IMR-90 (cell line): ENCODE measurements around the gene ANO10. TPM values are rescaled to one million over a fixed set of nuclear protein-coding genes. Genes with fewer than 3 reads are reported as not detected.

ENCODE experiments used
- ATAC-seq: fragments of 200-7000 bp; cut with Tn5 transposase; 2 replicates; pipeline ENCODE4 v1.9.1; 2020; ENCODE audit warnings: low read depth, mild to moderate bottlenecking, moderate library complexity
- BruUV-seq: library from RNA; stranded (reverse); fragments of 400-500 nt; replicated peaks from 2 replicates; lab custom pipeline; 2021; lab: Mats Ljungman, UMichigan
- CTCF ChIA-PET: fragments of 300-600 bp; formaldehyde crosslinking; extraction: SDS; loops from one replicate; lab custom pipeline; 2021; ENCODE audit warnings: antibody characterized with exemption; lab: Yijun Ruan, JAX
- POLR2A ChIA-PET: fragments of 300-600 bp; sonication (Branson Sonifier 250); formaldehyde crosslinking; loops from one replicate; lab custom pipeline; 2022; ENCODE audit warnings: antibody characterized with exemption; ENCODE audit not compliant: unreplicated experiment; lab: Charles Lee
- DNase-seq: peaks from one replicate; pipeline ENCODE4 v3.0.0; 2013
- H2AFZ ChIP-seq: replicated peaks from 2 replicates; pipeline ENCODE3; 2013; ENCODE audit warnings: low read length, mild to moderate bottlenecking; ENCODE audit not compliant: poor library complexity
- H2AK5ac ChIP-seq: 2 replicates; pipeline ENCODE4 v1.6.1; 2013; ENCODE audit warnings: low read depth, low read length, inconsistent platforms
- H2AK9ac ChIP-seq: replicated peaks from 2 replicates; pipeline ENCODE3; 2013; ENCODE audit warnings: mild to moderate bottlenecking, low read depth, low read length, moderate library complexity; ENCODE audit not compliant: poor library complexity
- H2BK120ac ChIP-seq: 2 replicates; pipeline ENCODE4 v1.6.1; 2013; ENCODE audit warnings: low read depth, low read length, inconsistent platforms
- H2BK15ac ChIP-seq: 3 replicates; pipeline ENCODE4 v1.6.1; 2013; ENCODE audit warnings: low read depth, low read length, inconsistent platforms
- H2BK20ac ChIP-seq: 2 replicates; pipeline ENCODE4 v1.6.1; 2013; ENCODE audit warnings: low read depth, mild to moderate bottlenecking, inconsistent platforms, low read length, moderate library complexity
- H2BK5ac ChIP-seq: 2 replicates; pipeline ENCODE4 v1.6.1; 2013; ENCODE audit warnings: mild to moderate bottlenecking, low read depth, low read length, inconsistent platforms; ENCODE audit not compliant: poor library complexity, severe bottlenecking
- H3K14ac ChIP-seq: replicated peaks from 2 replicates; pipeline ENCODE4 v1.6.1; 2013; ENCODE audit warnings: low read depth, low read length, inconsistent platforms
- H3K18ac ChIP-seq: 2 replicates; pipeline ENCODE4 v1.6.1; 2013; ENCODE audit warnings: low read depth, low read length, control low read depth
- H3K23ac ChIP-seq: 2 replicates; pipeline ENCODE4 v1.6.1; 2013; ENCODE audit warnings: low read depth, low read length, inconsistent platforms
- H3K27ac ChIP-seq: 2 replicates; pipeline ENCODE4 v1.5.1; 2013; ENCODE audit warnings: mild to moderate bottlenecking, control low read depth, low read length; ENCODE audit not compliant: insufficient read depth
- H3K27me3 ChIP-seq: 2 replicates; pipeline ENCODE4 v1.6.1; 2013; ENCODE audit warnings: low read length; ENCODE audit not compliant: control insufficient read depth, insufficient read depth
- H3K36me3 ChIP-seq: 2 replicates; pipeline ENCODE4 v1.6.1; 2013; ENCODE audit warnings: low read length, mixed read lengths; ENCODE audit not compliant: control insufficient read depth, insufficient read depth
- H3K4ac ChIP-seq: 2 replicates; pipeline ENCODE4 v1.6.1; 2013; ENCODE audit warnings: low read depth, low read length, inconsistent platforms
- H3K4me1 ChIP-seq: 2 replicates; pipeline ENCODE4 v1.6.1; 2013; ENCODE audit warnings: low read length, mixed read lengths; ENCODE audit not compliant: control insufficient read depth, insufficient read depth
- H3K4me2 ChIP-seq: 2 replicates; pipeline ENCODE4 v1.6.1; 2013; ENCODE audit warnings: low read depth, mild to moderate bottlenecking, control low read depth, low read length, moderate library complexity
- H3K4me3 ChIP-seq: 2 replicates; pipeline ENCODE4 v1.5.1; 2013; ENCODE audit warnings: low read depth, mild to moderate bottlenecking, control low read depth, low read length, moderate library complexity; ENCODE audit not compliant: insufficient read depth
- H3K56ac ChIP-seq: 2 replicates; pipeline ENCODE4 v1.6.1; 2013; ENCODE audit warnings: low read length, inconsistent platforms; ENCODE audit not compliant: insufficient read depth; ENCODE audit errors: extremely low read depth
- H3K79me1 ChIP-seq, 2 experiments: 2 replicates each; pipeline ENCODE4 v1.6.1; 2013; ENCODE audit warnings: low read length in 2 of 2, inconsistent platforms in 1 of 2, low read depth in 1 of 2
- H3K9ac ChIP-seq: 2 replicates; pipeline ENCODE4 v1.6.1; 2013; ENCODE audit warnings: low read depth, low read length, control low read depth
- H3K9me1 ChIP-seq: 2 replicates; pipeline ENCODE4 v1.6.1; 2013; ENCODE audit warnings: low read length, inconsistent platforms; ENCODE audit not compliant: insufficient read depth
- H3K9me3 ChIP-seq: 2 replicates; pipeline ENCODE4 v1.6.1; 2013; ENCODE audit warnings: low read length; ENCODE audit not compliant: control insufficient read depth, insufficient read depth
- H4K20me1 ChIP-seq: 2 replicates; pipeline ENCODE4 v1.6.1; 2013; ENCODE audit warnings: low read length, inconsistent platforms; ENCODE audit not compliant: insufficient read depth
- H4K5ac ChIP-seq: 2 replicates; pipeline ENCODE4 v1.6.1; 2013; ENCODE audit warnings: mild to moderate bottlenecking, low read depth, low read length, control low read depth
- H4K8ac ChIP-seq, 2 experiments: 2 replicates each; pipeline ENCODE4 v1.6.1; 2013; ENCODE audit warnings: low read depth in 2 of 2, low read length in 2 of 2, control low read depth in 1 of 2, inconsistent platforms in 1 of 2
- H4K91ac ChIP-seq: 2 replicates; pipeline ENCODE4 v1.6.1; 2013; ENCODE audit warnings: low read depth, low read length, inconsistent platforms; ENCODE audit not compliant: insufficient read depth
- FOS ChIP-seq: fragments of 150-350 bp; IDR thresholded peaks from 2 replicates; pipeline ENCODE4 v1.6.1; 2016; ENCODE audit warnings: low read depth, low read length
- MXI1 ChIP-seq: IDR thresholded peaks from 2 replicates; pipeline ENCODE4 v1.6.1; 2012; ENCODE audit warnings: low read depth, mild to moderate bottlenecking, low read length, moderate library complexity, borderline replicate concordance
- NFE2L2 ChIP-seq: fragments of 150-350 bp; IDR thresholded peaks from 2 replicates; pipeline ENCODE4 v1.6.1; 2016; ENCODE audit warnings: low read depth, mild to moderate bottlenecking, low read length
- RCOR1 ChIP-seq: IDR thresholded peaks from 2 replicates; pipeline ENCODE4 v1.6.1; 2012; ENCODE audit warnings: mild to moderate bottlenecking, low read length, improper control_type of control experiment; ENCODE audit not compliant: insufficient replicate concordance
- RFX5 ChIP-seq: IDR thresholded peaks from 2 replicates; pipeline ENCODE4 v1.8.0; 2012; ENCODE audit warnings: low read depth, mild to moderate bottlenecking, low read length, moderate library complexity
- WGBS, 2 experiments: methylation state at CpG; one replicate each; pipeline versions ENCODE4 v1.1.5 to v1.1.7; 2013; ENCODE audit warnings: missing lambda C conversion rate in 2 of 2; ENCODE audit not compliant: insufficient read length in 1 of 2; ENCODE audit errors: extremely low coverage in 2 of 2; 5-methylcytosine and 5-hydroxymethylcytosine counted together
- dilution Hi-C: fragments of 300-500 bp; cut with HindIII; formaldehyde crosslinking; loops from one replicate; pipeline ENCODE4 v1.14.3; 2018; ENCODE audit warnings: low sequenced_read_pairs; ENCODE audit not compliant: unreplicated experiment
- in situ Hi-C: fragments of 300-500 bp; cut with MboI; formaldehyde crosslinking; loops from 3 replicates; pipeline ENCODE4 v1.14.3; 2019; ENCODE audit warnings: low sequenced_read_pairs, inconsistent platforms, mixed read lengths
- intact Hi-C: fragments of 100-400 bp; cut with micrococcal nuclease; formaldehyde crosslinking; loops from 2 replicates; pipeline ENCODE4 v1.10.0; 2022
- polyA plus RNA-seq, 3 experiments: library from polyadenylated mRNA; depleted of rRNA; stranded (reverse); fragments of >200 nt; gene quantifications; 2 replicates each; pipeline ENCODE4 v1.2.3, GENCODE V29; 2012; ENCODE audit warnings: low replicate concordance in 1 of 3
- total RNA-seq: library from RNA; depleted of rRNA; stranded (reverse); fragments of >200 nt; gene quantifications from 2 replicates; pipeline ENCODE4 v1.2.3, GENCODE V29; 2012
- TF ChIP-seq, protein P1 (sequence below): fragments of 150-350 bp; IDR thresholded peaks from 2 replicates; pipeline ENCODE4 v1.6.1; 2017; ENCODE audit warnings: mild to moderate bottlenecking, antibody characterized with exemption, low read length, low read depth
- TF ChIP-seq, protein P2 (sequence below): conservative IDR thresholded peaks from 2 replicates; pipeline ENCODE4 v1.5.1; 2012; ENCODE audit warnings: mild to moderate bottlenecking, low read depth, low read length, improper control_type of control experiment

The ANO10 gene
- total and polyA plus RNA-seq, 2 of the 4 experiments (the other 2 are of a cell fraction), result 28.5 to 41.6 TPM

DNA sequence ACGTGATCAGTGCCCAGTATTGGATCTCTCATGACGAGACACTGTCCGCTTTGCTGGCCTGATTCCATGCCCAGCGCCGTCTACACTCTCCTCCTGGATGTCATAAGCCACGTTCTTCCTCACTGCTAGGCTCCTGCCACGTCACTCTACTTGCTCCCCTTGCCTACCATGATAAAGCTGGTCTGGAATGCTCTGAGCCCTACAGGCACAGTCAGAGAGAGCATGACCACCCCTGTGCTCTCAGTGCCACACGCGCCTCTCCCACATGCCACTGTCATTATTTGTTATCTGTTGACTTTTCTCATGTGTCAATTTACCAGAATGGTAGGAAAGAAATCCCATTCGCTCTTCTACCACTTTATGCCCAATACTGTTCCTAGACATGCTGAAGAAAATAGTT, 148.6 kb downstream of the ANO10 start:
- no peaks in the 10 kb centered on the region for H3K36me3 ChIP-seq
- dilution Hi-C loops, result no loop called here
- H2BK15ac ChIP-seq, result no peak overlapping the region
- H2AK9ac ChIP-seq, result no peak overlapping the region
- no peak overlapping the region for H3K4me2 ChIP-seq
- peaks cover 10 to 12% of the 10 kb centered on the region in 2 experiments; a peak in 2 of 4 replicates for H3K79me1 ChIP-seq
- no peak overlapping the region for H3K9ac ChIP-seq
- no peak overlapping the region for H4K8ac ChIP-seq
- H3K56ac ChIP-seq, result no peak overlapping the region
- H3K27me3 ChIP-seq, result no peaks in the 10 kb centered on the region
- peaks cover 2% of the 10 kb centered on the region; the same call in 1 of the 2 replicates for H3K4me1 ChIP-seq
- TF ChIP-seq, protein P1, sequence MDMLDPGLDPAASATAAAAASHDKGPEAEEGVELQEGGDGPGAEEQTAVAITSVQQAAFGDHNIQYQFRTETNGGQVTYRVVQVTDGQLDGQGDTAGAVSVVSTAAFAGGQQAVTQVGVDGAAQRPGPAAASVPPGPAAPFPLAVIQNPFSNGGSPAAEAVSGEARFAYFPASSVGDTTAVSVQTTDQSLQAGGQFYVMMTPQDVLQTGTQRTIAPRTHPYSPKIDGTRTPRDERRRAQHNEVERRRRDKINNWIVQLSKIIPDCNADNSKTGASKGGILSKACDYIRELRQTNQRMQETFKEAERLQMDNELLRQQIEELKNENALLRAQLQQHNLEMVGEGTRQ, result no peak
- TF ChIP-seq RCOR1, result no peak
- TF ChIP-seq FOS, result no peak
- TF ChIP-seq NFE2L2, result no peak
- TF ChIP-seq, protein P2, sequence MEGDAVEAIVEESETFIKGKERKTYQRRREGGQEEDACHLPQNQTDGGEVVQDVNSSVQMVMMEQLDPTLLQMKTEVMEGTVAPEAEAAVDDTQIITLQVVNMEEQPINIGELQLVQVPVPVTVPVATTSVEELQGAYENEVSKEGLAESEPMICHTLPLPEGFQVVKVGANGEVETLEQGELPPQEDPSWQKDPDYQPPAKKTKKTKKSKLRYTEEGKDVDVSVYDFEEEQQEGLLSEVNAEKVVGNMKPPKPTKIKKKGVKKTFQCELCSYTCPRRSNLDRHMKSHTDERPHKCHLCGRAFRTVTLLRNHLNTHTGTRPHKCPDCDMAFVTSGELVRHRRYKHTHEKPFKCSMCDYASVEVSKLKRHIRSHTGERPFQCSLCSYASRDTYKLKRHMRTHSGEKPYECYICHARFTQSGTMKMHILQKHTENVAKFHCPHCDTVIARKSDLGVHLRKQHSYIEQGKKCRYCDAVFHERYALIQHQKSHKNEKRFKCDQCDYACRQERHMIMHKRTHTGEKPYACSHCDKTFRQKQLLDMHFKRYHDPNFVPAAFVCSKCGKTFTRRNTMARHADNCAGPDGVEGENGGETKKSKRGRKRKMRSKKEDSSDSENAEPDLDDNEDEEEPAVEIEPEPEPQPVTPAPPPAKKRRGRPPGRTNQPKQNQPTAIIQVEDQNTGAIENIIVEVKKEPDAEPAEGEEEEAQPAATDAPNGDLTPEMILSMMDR, result no peak
- TF ChIP-seq MXI1, result no peak
- no peak for TF ChIP-seq RFX5
- no peak overlapping the region for H3K4ac ChIP-seq
- no peak overlapping the region for H2AFZ ChIP-seq
- no peak overlapping the region for H2BK20ac ChIP-seq
- no peak overlapping the region for H2AK5ac ChIP-seq
- no peak overlapping the region for H4K91ac ChIP-seq
- no peak overlapping the region for H2BK120ac ChIP-seq
- no peak overlapping the region for H2BK5ac ChIP-seq
- no peak for ATAC-seq
- DNase-seq, result no peak
- ChIA-PET POLR2A (no interaction called here), CTCF (no interaction called here)
- 98% methylated on average over 6 of the region's 10 CpGs; no CpG with 5 or more reads in 1 of the 2 experiments for WGBS, 2 experiments
- peaks cover 5% of the 10 kb centered on the region for H3K9me1 ChIP-seq
- intact Hi-C loops, result no loop called here
- H4K5ac ChIP-seq, result no peak overlapping the region
- no peak overlapping the region for H3K27ac ChIP-seq
- H3K18ac ChIP-seq, result no peak overlapping the region
- H3K4me3 ChIP-seq, result no peak overlapping the region
- BruUV-seq, result no TSS peak
- in situ Hi-C loops, result no loop called here
- no peaks in the 10 kb centered on the region for H4K20me1 ChIP-seq
- H3K14ac ChIP-seq, result no peak overlapping the region
- no peak overlapping the region for H3K23ac ChIP-seq
- no peaks in the 10 kb centered on the region for H3K9me3 ChIP-seq
